Hematopoietic multipotent progenitor cell treated with erythropoietin and hydrocortisone succinate and interleukin-3 and kit ligand, for 4 days (in vitro differentiated cells): ENCODE data around the gene CAMKMT.
"Not testable (repeated sequence)": the region's sequence is repeated elsewhere in the genome, so short reads cannot be mapped to it uniquely, and the experiment has no call there.

Experiments
- DNase-seq: peaks from one replicate; pipeline ENCODE4 v3.0.0-alpha.2; 2015

The CAMKMT gene

GRCh38 chr2:44450082-44450481 is 88.3 kb downstream of the CAMKMT start:
- DNase-seq: no peak

- DNase-seq: no peak
Measured at GRCh38 chr2:44450806-44451205, 89.1 kb downstream of the CAMKMT start.

- no peak for DNase-seq
Measured at GRCh38 chr2:44452069-44452583, 90.4 kb downstream of the CAMKMT start.

GRCh38 chr2:44453259-44453658 is 91.5 kb downstream of the CAMKMT start:
- DNase-seq: no peak

- DNase-seq: no peak
Measured at GRCh38 chr2:44455877-44456276, 94.1 kb downstream of the CAMKMT start.

GRCh38 chr2:44456946-44457345 is 95.2 kb downstream of the CAMKMT start:
- DNase-seq: no peak

- no peak for DNase-seq
Measured at GRCh38 chr2:44459739-44460138, 98.0 kb downstream of the CAMKMT start.

- DNase-seq: no peak
Measured at GRCh38 chr2:44462934-44463849, 101.4 kb downstream of the CAMKMT start.

GRCh38 chr2:44464437-44464836 is 102.7 kb downstream of the CAMKMT start:
- DNase-seq: no peak

GRCh38 chr2:44470151-44470550 is 108.4 kb downstream of the CAMKMT start:
- DNase-seq: no peak

- no peak for DNase-seq
Measured at GRCh38 chr2:44477657-44478414, 116.1 kb downstream of the CAMKMT start.

GRCh38 chr2:44479127-44479887 is 117.6 kb downstream of the CAMKMT start:
- DNase-seq: peak; percentile 92

- no peak for DNase-seq
Measured at GRCh38 chr2:44480068-44480467, 118.3 kb downstream of the CAMKMT start.

- no peak for DNase-seq
Measured at GRCh38 chr2:44487052-44487451, 125.3 kb downstream of the CAMKMT start.

- DNase-seq: no peak
Measured at GRCh38 chr2:44490726-44491125, 129.0 kb downstream of the CAMKMT start.

- no peak for DNase-seq
Measured at GRCh38 chr2:44494006-44494405, 132.3 kb downstream of the CAMKMT start.

GRCh38 chr2:44495035-44495434 is 133.3 kb downstream of the CAMKMT start:
- no peak for DNase-seq

- no peak for DNase-seq
Measured at GRCh38 chr2:44495544-44495943, 133.8 kb downstream of the CAMKMT start.

- DNase-seq: no peak
Measured at GRCh38 chr2:44496130-44496529, 134.4 kb downstream of the CAMKMT start.

GRCh38 chr2:44498551-44498950 is 136.8 kb downstream of the CAMKMT start:
- no peak for DNase-seq

- not testable (repeated sequence) for DNase-seq
Measured at GRCh38 chr2:44505664-44506063, 143.9 kb downstream of the CAMKMT start.

- DNase-seq: no peak
Measured at GRCh38 chr2:44510246-44510645, 148.5 kb downstream of the CAMKMT start.

GRCh38 chr2:44515416-44515815 is 153.7 kb downstream of the CAMKMT start:
- DNase-seq: no peak
